Subcutaneous abdominal adipose tissue (tissue), 5 donors: ENCODE data around the gene ARMH2.

Experiments used
- H3K27ac ChIP-seq: one replicate; pipeline ENCODE4 v1.7.0; 2013; ENCODE audit warnings: low read depth, mild to moderate bottlenecking, inconsistent platforms, low read length, moderate library complexity
- H3K27me3 ChIP-seq, 5 donors: one replicate each; pipeline ENCODE4 v1.7.0; 2013; ENCODE audit warnings: low read length in 5 of 5, inconsistent platforms in 1 of 5; ENCODE audit not compliant: control insufficient read depth in 5 of 5, insufficient read depth in 4 of 5
- H3K36me3 ChIP-seq, 5 donors: one replicate each; pipeline ENCODE4 v1.7.0; 2013; ENCODE audit warnings: low read length in 5 of 5; ENCODE audit not compliant: control insufficient read depth in 5 of 5, insufficient read depth in 5 of 5
- H3K4me1 ChIP-seq, 5 donors: one replicate each; pipeline ENCODE4 v1.7.0; 2013; ENCODE audit warnings: low read length in 5 of 5, mild to moderate bottlenecking in 3 of 5, moderate library complexity in 1 of 5; ENCODE audit not compliant: control insufficient read depth in 5 of 5, insufficient read depth in 5 of 5
- H3K4me3 ChIP-seq, 5 donors: one replicate each; pipeline ENCODE4 v1.7.0; 2013; ENCODE audit warnings: low read length in 5 of 5, low read depth in 1 of 5
- H3K9ac ChIP-seq, 5 donors: one replicate each; pipeline ENCODE4 v1.7.0; 2013; ENCODE audit warnings: low read length in 5 of 5, mild to moderate bottlenecking in 4 of 5, moderate library complexity in 3 of 5
- H3K9me3 ChIP-seq, 5 donors: one replicate each; pipeline ENCODE4 v1.7.0; 2013; ENCODE audit warnings: low read length in 5 of 5; ENCODE audit not compliant: control insufficient read depth in 5 of 5
- donor health status: healthy.
- donor health status: healthy.
- donor health status: healthy.
- donor health status: healthy.
- donor health status: healthy.

The ARMH2 gene

DNA sequence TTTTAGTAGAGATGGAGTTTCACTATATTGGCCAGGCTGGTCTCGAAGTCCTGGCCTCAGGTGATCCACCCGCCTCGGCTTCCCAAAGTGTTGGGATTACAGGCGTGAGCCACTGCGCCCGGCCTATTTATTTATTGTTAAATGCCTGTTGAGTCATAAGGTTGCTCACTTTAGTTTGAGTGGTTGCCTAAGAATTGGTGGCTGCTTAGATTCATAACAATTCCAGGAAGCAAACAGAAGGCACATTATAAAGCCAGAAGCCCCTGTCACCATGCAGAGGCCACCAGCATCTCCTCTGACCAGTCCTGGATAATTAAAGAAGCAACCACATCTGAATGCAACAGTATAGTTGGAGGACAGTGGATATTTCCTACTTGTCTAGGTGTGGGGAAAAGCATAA, 24.0 kb upstream of the ARMH2 start:
- Histone ChIP-seq H3K4me1 (no peaks in the 10 kb centered on the region), H3K27me3 (no peaks in the 10 kb centered on the region), H3K36me3 (peaks cover 0 to 4% (median 0%) of the 10 kb centered on the region in 5 donors), H3K4me3 (no peak overlapping the region), H3K9me3 (no peaks in the 10 kb centered on the region), H3K27ac (no peak overlapping the region), H3K9ac (no peak overlapping the region)

DNA sequence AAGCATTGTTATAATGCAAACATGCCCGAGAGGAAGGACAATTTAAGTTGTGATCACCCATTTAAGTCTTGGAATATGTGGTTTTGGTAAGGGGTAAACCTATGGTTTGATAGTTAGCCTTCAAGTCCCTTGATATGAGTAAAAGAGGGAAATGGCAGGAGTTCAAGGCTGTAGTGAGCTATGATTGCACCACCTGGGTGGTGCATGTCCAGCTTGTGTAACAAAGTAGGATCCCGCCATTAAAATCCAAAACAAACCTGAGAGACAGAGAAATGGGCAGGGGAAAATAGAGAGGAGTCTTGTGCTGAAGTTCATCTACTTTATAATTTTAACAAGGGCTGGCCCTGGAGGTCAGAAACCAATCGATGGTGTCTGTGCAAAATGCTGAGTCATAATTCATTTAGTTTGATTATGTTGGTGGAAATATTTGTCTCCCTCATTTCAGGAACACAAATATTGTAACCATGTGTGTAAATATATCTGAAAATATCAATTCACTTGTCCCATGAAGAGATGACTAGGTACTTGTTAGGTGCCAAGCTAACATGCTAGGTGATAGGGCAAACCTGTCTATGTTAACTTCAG, 23.2 kb upstream of the ARMH2 start:
- no peak overlapping the region for H3K9ac ChIP-seq
- no peak overlapping the region for H3K27ac ChIP-seq

DNA sequence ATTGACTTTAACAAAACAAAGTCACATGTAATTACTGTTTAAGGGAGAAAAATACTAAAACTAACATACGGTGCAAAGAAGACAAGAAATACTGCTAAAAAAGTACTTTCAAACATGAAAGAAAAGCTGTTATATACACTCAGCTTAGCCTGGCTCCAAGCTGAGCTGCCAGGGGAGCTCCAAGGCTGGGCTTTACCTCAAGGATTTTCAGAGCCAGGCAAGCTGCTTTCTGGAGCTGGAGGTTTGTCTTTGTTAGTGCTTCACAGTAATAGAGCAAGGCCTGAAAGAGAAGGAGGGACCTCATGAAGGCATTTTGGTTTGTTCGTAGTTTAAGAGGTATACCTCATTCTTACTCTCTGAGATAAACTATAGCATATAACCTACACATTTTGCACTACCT, 19.6 kb upstream of the ARMH2 start:
- no peaks in the 10 kb centered on the region for H3K36me3 ChIP-seq
- H3K27me3 ChIP-seq, result no peaks in the 10 kb centered on the region
- H3K9ac ChIP-seq, result no peak overlapping the region
- no peaks in the 10 kb centered on the region for H3K4me1 ChIP-seq
- no peak overlapping the region for H3K27ac ChIP-seq
- no peak overlapping the region for H3K4me3 ChIP-seq
- no peaks in the 10 kb centered on the region for H3K9me3 ChIP-seq

More for the DNA sequence above, 23.2 kb upstream of the ARMH2 start:
- peaks cover 0 to 4% (median 0%) of the 10 kb centered on the region in 5 donors for H3K36me3 ChIP-seq
- no peak overlapping the region for H3K4me3 ChIP-seq
- no peaks in the 10 kb centered on the region for H3K9me3 ChIP-seq
- H3K27me3 ChIP-seq, result no peaks in the 10 kb centered on the region
- H3K4me1 ChIP-seq, result no peaks in the 10 kb centered on the region

DNA sequence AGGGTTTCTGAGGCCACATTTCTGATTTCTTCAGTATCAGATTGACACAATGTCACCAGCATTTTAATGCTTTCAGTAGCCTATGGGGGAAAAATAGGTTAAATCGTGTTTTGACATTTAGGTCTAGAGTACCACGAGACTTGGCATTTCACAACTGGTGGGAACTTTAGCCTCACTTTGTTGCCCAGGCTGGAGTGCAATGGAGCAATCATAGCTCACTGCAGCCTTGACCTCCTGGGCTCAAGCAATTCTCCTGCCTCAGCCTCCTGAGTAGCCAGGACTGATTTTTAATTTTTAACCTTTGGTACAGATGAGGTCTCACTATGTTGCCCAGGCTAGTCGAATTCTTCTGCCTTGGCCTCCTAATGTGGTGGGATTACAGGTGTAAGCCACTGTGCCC, 11.0 kb upstream of the ARMH2 start:
- no peak overlapping the region for H3K4me3 ChIP-seq

DNA sequence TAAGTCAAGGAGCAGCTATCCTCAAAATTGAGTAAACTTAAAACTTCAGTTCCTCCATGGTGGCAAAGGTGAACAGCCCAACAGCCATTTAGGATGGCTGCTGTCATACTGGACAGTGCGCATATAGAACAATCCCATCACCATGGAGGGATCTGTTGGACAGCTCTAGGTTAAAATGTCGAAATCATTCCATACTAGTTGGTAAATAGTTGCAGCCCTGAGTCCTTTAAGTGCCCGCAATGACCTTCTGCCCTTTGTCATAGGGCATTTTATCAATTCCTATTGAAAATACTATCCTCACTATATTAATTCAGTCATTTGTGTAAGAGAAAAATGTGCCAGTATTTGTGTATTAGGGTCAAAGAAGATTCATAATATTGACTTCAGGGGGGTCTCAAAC, 8.9 kb upstream of the ARMH2 start:
- no peaks in the 10 kb centered on the region for H3K27me3 ChIP-seq
- H3K9me3 ChIP-seq, result no peaks in the 10 kb centered on the region
- no peak overlapping the region for H3K4me3 ChIP-seq
- no peak overlapping the region for H3K27ac ChIP-seq
- no peak overlapping the region for H3K9ac ChIP-seq
- no peaks in the 10 kb centered on the region for H3K4me1 ChIP-seq
- H3K36me3 ChIP-seq, result peaks cover 0 to 3% (median 0%) of the 10 kb centered on the region in 5 donors

More for the DNA sequence above, 11.0 kb upstream of the ARMH2 start:
- peaks cover 0 to 3% (median 0%) of the 10 kb centered on the region in 5 donors for H3K36me3 ChIP-seq
- H3K9me3 ChIP-seq, result no peaks in the 10 kb centered on the region
- no peaks in the 10 kb centered on the region for H3K27me3 ChIP-seq
- no peaks in the 10 kb centered on the region for H3K4me1 ChIP-seq
- no peak overlapping the region for H3K9ac ChIP-seq
- H3K27ac ChIP-seq, result no peak overlapping the region

DNA sequence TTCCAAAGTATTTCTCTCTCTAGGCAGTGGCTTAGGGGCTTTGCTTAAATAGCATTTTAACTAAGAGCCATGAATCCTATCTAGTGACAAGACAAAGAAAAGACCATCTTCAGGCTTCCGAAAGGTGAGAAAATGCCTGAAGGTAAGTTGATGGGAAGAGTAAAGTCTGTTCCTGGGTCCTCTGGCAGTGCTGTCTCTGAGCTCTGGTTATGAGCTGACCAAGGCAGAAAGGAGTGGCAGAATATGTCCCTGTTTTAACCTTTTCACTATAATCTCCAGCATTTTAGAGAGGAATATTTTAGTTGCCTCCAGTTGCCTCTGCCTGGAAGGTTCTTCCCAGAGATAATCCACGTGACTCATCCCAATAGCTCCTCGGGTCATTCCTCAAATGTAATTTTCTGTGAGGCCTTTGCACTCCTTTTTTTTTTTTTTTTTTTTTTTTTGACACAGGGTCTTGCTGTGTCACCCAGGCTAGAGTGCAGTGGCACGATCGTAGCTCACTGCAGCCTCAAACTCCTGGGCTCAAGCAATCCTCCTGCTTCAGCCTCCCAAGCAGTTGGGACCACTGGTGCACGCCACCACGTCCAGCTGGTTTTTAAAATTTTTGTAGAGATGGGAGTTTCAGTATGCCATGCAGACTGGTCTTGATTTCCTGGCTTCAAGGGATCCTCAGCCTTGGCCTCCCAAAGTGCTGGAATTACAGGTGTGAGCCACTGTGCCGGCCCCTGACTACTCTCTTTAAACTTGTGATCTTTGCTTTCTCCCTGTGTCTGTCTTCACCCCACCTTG, 3.7 kb upstream of the ARMH2 start:
- no peaks in the 10 kb centered on the region for H3K4me1 ChIP-seq
- no peak overlapping the region for H3K9ac ChIP-seq
- no peaks in the 10 kb centered on the region for H3K9me3 ChIP-seq
- H3K27ac ChIP-seq, result no peak overlapping the region
- H3K36me3 ChIP-seq, result no peaks in the 10 kb centered on the region
- H3K4me3 ChIP-seq, result no peak overlapping the region
- H3K27me3 ChIP-seq, result no peaks in the 10 kb centered on the region

DNA sequence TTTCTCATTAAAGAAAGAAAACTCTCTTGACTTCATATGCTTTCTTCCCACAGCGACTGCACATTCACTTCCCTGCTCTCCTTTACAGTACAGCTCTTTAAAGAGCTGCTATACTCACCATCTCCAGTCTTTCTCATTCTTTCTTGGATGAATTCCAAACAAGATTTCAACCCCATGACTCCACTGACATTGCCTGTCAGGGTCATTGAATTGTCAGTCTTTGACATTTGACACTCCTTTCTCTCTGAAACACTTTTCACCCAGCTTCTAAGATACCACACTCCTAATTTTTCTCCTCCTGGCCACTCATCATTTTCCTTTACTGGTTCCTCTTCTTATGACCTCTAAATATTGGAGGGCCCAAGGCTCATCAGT, 811 bp upstream of the ARMH2 start:
- Histone ChIP-seq H3K27ac (no peak overlapping the region), H3K4me1 (no peaks in the 10 kb centered on the region), H3K4me3 (no peak overlapping the region), H3K27me3 (no peaks in the 10 kb centered on the region), H3K9me3 (no peaks in the 10 kb centered on the region), H3K9ac (no peak overlapping the region), H3K36me3 (no peaks in the 10 kb centered on the region)

DNA sequence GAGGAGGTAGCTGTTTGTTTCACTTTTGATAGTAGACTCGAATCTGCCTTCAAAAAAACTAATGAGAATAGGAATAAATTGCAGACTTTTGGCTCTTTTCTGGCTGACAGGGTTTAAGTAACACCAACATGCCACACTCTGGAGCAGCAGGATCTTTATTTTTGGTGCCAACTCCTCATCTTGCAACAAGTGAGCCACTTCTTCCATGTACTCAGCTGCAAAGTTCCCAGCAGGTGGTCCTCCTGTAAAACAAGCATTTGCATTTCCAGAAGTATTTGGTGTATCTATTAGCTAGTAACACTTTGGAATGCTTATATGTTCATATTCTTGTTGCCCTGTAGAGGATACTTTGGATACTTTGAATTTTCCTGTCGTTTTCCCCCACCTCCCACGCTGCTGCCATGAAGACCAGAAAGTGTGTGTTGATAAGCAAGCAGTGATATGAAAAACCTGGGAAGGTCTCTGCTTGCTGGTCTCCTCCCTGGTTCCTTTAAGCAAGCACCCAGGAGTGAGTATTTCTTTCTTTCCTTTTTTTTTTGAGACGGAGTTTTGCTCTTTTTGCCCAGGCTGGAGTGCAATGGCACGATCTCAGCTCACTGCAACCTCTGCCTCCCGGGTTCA, 1.0 kb downstream of the ARMH2 start:
- Histone ChIP-seq H3K9ac (no peak overlapping the region), H3K27ac (no peak overlapping the region), H3K27me3 (no peaks in the 10 kb centered on the region), H3K4me1 (no peaks in the 10 kb centered on the region), H3K4me3 (no peak overlapping the region), H3K36me3 (no peaks in the 10 kb centered on the region), H3K9me3 (no peaks in the 10 kb centered on the region)

DNA sequence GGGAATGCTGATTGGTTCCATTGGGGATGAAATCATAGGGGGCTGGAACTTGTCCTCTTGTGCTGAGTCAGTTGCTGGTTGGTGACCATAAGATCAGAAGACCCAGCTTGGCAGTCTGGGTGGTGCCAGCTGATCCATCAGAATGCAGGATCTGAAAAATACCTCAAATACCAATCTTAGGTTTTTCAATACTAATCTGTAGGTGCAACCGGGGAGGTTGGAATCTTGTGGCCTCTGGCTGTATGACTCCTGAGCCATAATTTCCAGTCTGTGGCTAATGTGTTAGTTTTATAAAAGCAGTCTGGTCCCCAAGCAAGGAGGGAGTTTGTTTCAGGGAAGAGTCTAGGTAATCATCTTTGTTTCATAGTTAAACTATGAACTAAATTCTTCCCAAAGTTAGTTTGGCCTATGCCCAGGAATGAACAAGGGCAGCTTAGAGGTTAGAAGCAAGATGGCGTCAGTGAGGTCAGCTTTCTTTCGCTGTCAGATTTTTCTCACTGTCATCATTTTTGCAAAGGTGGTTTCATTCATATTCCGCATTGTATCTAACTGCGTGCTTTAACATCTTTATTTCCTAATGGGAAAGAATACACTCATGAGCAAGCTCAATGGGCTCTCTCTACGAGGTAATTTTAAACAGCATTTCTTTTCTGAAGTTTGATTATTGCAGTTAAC, 2.0 kb downstream of the ARMH2 start:
- no peaks in the 10 kb centered on the region for H3K4me1 ChIP-seq
- H3K27me3 ChIP-seq, result no peaks in the 10 kb centered on the region
- H3K36me3 ChIP-seq, result no peaks in the 10 kb centered on the region
- H3K4me3 ChIP-seq, result no peak overlapping the region
- no peak overlapping the region for H3K9ac ChIP-seq
- no peaks in the 10 kb centered on the region for H3K9me3 ChIP-seq
- H3K27ac ChIP-seq, result no peak overlapping the region

DNA sequence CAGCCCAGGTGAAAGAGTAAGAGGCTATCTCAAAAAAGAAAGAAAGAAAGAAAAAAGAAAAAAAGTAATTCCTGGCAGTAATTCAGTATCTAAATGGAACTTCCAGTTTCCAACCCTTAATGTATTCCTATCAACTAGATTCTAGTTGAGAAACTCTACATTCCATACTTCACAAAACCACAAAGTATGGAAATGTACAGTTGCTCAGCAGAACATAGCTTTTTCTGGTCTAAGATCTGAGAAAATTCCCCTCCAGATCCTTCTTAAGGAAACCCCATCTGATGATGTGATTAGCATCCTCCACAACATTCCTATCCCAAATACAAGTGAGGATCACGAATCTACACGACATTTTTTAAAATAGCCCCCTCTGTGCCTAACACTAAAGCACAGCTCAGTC, 3.6 kb downstream of the ARMH2 start:
- Histone ChIP-seq H3K4me1 (no peaks in the 10 kb centered on the region), H3K4me3 (no peak overlapping the region), H3K9ac (no peak overlapping the region), H3K27ac (no peak overlapping the region), H3K9me3 (no peaks in the 10 kb centered on the region), H3K27me3 (no peaks in the 10 kb centered on the region), H3K36me3 (no peaks in the 10 kb centered on the region)
